Osteoblast (primary cell): Measurements from ENCODE around the gene ARHGAP40. TPM values are rescaled to one million over a fixed set of nuclear protein-coding genes. Genes with fewer than 3 reads are reported as not detected.

ENCODE experiments used
- DNase-seq: peaks from one replicate; pipeline ENCODE4 v3.0.0; 2011; ENCODE audit warnings: low spot score, mixed read lengths; ENCODE audit not compliant: insufficient read length; ENCODE audit errors: missing footprints
- H2AFZ ChIP-seq: 2 replicates; pipeline ENCODE4 v1.6.0; 2011; ENCODE audit warnings: mild to moderate bottlenecking, low read length
- H3K27ac ChIP-seq: 2 replicates; pipeline ENCODE4 v1.5.1; 2011; ENCODE audit warnings: mild to moderate bottlenecking, low read depth, low read length, moderate library complexity
- H3K27me3 ChIP-seq: 2 replicates; pipeline ENCODE4 v1.6.0; 2012; ENCODE audit warnings: mild to moderate bottlenecking, control low read depth, inconsistent platforms, low read length, moderate library complexity; ENCODE audit not compliant: insufficient read depth
- H3K36me3 ChIP-seq: 2 replicates; pipeline ENCODE4 v1.5.1; 2011; ENCODE audit warnings: mild to moderate bottlenecking, low read length, control low read depth, moderate library complexity; ENCODE audit not compliant: insufficient read depth
- H3K4me1 ChIP-seq: 2 replicates; pipeline ENCODE4 v1.5.1; 2011; ENCODE audit warnings: mild to moderate bottlenecking, low read length, control low read depth, moderate library complexity; ENCODE audit not compliant: insufficient read depth
- H3K4me2 ChIP-seq: 2 replicates; pipeline ENCODE4 v1.6.0; 2011; ENCODE audit warnings: mild to moderate bottlenecking, low read length; ENCODE audit not compliant: insufficient read depth
- H3K4me3 ChIP-seq: fragments of 200-600 bp; sonication (generic); 3 replicates; pipeline ENCODE4 v1.5.1; 2012; ENCODE audit warnings: mild to moderate bottlenecking, low read length, inconsistent platforms; ENCODE audit not compliant: insufficient read depth
- H3K79me2 ChIP-seq: 2 replicates; pipeline ENCODE4 v1.6.0; 2012; ENCODE audit warnings: mild to moderate bottlenecking, low read length, control low read depth, inconsistent platforms; ENCODE audit not compliant: insufficient read depth
- H3K9me3 ChIP-seq: 2 replicates; pipeline ENCODE4 v1.5.1; 2011; ENCODE audit warnings: low read depth, low read length, control low read depth
- H4K20me1 ChIP-seq: 2 replicates; pipeline ENCODE4 v1.6.0; 2012; ENCODE audit warnings: mild to moderate bottlenecking, low read length, control low read depth; ENCODE audit not compliant: insufficient read depth
- total RNA-seq: library from RNA; depleted of rRNA; stranded (reverse); fragments of >200 nt; gene quantifications from 2 replicates; pipeline ENCODE4 v1.2.3, GENCODE V29; 2012
- TF ChIP-seq, protein P1 (sequence below): IDR thresholded peaks from 2 replicates; pipeline ENCODE4 v1.5.1; 2011; ENCODE audit warnings: mild to moderate bottlenecking, low read depth, low read length, moderate library complexity; ENCODE audit errors: extremely low read depth

Gene ARHGAP40
- total RNA-seq, 1 donor = not detected

DNA sequence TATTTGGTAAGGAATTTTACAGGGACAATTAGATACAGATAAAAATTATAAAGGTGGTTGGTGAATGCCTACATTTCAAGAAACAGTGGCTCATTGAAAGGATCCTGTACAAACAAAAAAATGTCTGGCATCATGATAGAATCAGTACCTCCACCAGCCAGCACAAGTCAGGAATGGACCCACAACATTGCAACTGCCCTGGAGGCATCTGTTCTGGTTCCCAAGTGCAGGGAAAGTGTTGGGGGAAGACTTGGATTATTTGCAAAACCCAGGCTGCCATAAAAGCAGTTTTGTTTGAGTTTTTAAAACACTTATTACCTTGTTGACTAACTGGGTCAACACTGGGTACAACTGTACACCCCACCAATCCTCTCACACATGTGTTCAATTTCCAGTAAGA is 24.3 kb downstream of the ARHGAP40 start:
- peaks cover 16% of the 10 kb centered on the region for H3K27me3 ChIP-seq

DNA sequence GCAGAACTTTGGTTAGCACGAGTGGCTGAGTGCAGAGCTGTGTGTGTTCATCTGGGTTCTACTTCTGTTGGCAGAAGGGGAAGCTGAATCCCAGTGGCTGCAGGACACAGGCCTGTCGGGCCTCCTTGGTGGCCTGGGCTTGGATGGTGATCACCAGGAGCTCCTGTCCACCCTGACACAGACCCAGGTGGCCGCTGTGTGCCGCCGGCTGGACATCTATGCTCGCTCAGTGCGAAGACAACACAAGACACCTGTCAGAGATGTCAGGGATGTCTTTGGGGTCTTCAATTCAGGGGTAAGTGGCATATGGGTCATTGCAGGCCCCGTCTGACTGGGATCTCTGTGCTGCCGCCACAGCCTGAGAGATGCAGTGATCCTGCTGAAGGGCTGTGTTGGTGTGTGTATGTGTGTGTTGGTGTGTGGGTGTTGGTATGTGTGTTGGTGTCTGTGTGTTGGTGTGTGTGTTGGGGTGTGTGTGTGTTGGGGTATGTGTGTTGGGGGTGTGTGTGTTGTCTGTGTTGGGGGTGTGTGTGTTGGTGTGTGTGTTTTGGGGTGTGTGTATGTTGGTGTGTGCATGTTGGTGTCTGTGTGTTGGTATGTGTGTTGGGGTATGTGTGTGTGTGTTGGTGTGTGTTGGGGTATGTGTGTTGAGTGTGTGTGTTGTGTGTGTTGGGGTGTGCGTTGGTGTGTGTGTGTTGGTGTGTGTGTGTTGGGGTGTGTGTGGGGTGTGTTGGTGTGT is 25.5 kb downstream of the ARHGAP40 start:
- no peak overlapping the region for H3K4me3 ChIP-seq
- H3K27me3 ChIP-seq = peaks cover 6% of the 10 kb centered on the region
- H3K4me1 ChIP-seq = no peaks in the 10 kb centered on the region
- no peak overlapping the region for H2AFZ ChIP-seq
- H3K27ac ChIP-seq = no peak overlapping the region
- TF ChIP-seq, protein P1, sequence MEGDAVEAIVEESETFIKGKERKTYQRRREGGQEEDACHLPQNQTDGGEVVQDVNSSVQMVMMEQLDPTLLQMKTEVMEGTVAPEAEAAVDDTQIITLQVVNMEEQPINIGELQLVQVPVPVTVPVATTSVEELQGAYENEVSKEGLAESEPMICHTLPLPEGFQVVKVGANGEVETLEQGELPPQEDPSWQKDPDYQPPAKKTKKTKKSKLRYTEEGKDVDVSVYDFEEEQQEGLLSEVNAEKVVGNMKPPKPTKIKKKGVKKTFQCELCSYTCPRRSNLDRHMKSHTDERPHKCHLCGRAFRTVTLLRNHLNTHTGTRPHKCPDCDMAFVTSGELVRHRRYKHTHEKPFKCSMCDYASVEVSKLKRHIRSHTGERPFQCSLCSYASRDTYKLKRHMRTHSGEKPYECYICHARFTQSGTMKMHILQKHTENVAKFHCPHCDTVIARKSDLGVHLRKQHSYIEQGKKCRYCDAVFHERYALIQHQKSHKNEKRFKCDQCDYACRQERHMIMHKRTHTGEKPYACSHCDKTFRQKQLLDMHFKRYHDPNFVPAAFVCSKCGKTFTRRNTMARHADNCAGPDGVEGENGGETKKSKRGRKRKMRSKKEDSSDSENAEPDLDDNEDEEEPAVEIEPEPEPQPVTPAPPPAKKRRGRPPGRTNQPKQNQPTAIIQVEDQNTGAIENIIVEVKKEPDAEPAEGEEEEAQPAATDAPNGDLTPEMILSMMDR = no peak
- no peaks in the 10 kb centered on the region for H4K20me1 ChIP-seq
- no peak overlapping the region for H3K4me2 ChIP-seq
- H3K36me3 ChIP-seq = no peaks in the 10 kb centered on the region
- H3K79me2 ChIP-seq = no peaks in the 10 kb centered on the region
- no peaks in the 10 kb centered on the region for H3K9me3 ChIP-seq
- DNase-seq = no peak

More for the DNA sequence above, 24.3 kb downstream of the ARHGAP40 start:
- TF ChIP-seq, protein P1 = no peak
- Histone ChIP-seq H3K9me3 (no peaks in the 10 kb centered on the region), H3K27ac (no peak overlapping the region), H2AFZ (no peak overlapping the region), H3K4me1 (no peaks in the 10 kb centered on the region), H3K36me3 (no peaks in the 10 kb centered on the region), H4K20me1 (no peaks in the 10 kb centered on the region), H3K4me3 (no peak overlapping the region), H3K79me2 (no peaks in the 10 kb centered on the region), H3K4me2 (no peak overlapping the region)
- DNase-seq = no peak

DNA sequence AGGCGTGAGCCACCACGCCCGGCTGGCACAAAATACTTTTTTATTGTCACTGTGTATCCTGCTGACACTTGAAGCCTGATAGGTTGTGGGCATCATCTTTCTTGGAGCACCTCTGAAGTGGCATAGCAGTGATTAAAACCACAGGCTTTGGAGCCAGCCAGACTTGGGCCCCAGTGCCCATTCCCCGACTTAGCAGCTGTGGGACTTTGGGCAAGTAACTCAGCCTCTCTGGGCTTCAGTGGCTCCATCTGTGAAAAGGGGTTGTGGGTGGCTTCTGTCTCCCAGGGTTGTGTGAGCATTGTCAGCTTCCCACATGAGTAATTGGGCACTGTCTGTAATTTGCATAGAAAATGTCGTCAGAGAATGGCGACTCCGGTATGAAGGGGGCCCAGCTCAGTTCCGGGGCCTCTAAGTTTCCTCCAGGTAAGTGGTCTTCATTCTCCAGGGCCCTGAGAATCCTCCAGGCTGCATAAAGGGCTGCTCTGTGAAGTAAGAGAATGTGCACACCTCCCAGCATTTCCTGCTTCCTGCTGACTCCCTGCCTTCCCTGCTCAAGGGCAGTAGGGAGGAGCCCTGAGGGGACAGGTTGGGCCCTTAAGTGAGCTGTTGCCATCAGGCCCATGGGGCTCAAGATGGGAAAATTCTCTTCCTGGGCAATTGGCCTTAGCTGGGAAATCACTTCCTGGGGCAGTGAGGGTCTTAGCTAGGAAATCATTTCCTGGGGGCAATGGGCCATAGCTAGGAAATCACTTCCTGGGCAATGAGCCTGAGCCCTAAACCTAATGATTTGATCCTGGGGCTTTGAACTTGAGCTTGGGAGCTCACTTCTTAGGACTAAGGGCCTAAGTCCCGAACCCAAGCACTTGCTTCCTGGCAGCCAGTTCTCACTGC is 27.2 kb downstream of the ARHGAP40 start:
- no peaks in the 10 kb centered on the region for H3K36me3 ChIP-seq
- no peak overlapping the region for H3K4me3 ChIP-seq
- TF ChIP-seq, protein P1 = no peak
- no peaks in the 10 kb centered on the region for H4K20me1 ChIP-seq
- H3K4me2 ChIP-seq = no peak overlapping the region
- no peak overlapping the region for H2AFZ ChIP-seq
- H3K4me1 ChIP-seq = no peaks in the 10 kb centered on the region
- no peaks in the 10 kb centered on the region for H3K27me3 ChIP-seq
- no peak overlapping the region for H3K27ac ChIP-seq
- DNase-seq = no peak
- H3K9me3 ChIP-seq = no peaks in the 10 kb centered on the region
- H3K79me2 ChIP-seq = no peaks in the 10 kb centered on the region

DNA sequence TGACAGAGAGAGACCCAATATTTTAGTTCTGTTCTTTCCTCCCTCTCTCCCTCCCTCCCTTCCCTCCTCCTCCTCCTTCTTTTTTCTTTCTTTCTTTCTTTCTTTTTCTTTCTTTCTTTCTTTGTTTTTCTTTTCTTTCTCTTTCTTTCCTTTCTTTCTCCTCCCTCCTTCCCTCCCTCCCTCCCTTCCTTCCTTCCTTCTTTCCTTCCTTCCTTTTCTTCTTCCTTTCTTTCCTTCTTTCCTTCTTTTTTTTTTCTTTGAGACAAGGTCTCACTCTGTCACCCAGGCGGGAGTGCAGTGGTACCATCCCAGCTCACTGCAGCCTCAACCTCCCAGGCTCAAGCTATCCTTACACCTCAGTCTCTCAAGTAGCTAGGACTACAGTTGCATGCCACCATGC is 28.4 kb downstream of the ARHGAP40 start:
- Histone ChIP-seq H3K36me3 (no peaks in the 10 kb centered on the region), H3K9me3 (no peaks in the 10 kb centered on the region), H4K20me1 (no peaks in the 10 kb centered on the region), H3K27me3 (no peaks in the 10 kb centered on the region), H3K27ac (no peak overlapping the region), H3K4me3 (no peak overlapping the region), H3K4me2 (no peak overlapping the region), H2AFZ (no peak overlapping the region), H3K4me1 (no peaks in the 10 kb centered on the region), H3K79me2 (no peaks in the 10 kb centered on the region)
- DNase-seq = no peak
- TF ChIP-seq, protein P1 = no peak
